GM19467 (cell line): ENCODE measurements around the gene RASGRP4.
"Not testable (repeated sequence)": the region's sequence is repeated elsewhere in the genome, so short reads cannot be mapped to it uniquely, and the experiment has no call there.

Experiments used
- ATAC-seq: cut with Tn5 transposase; IDR thresholded peaks from one replicate; pipeline ENCODE4 v1.9.1; 2021; ENCODE audit warnings: mild to moderate bottlenecking, moderate library complexity; ENCODE audit not compliant: unreplicated experiment

The RASGRP4 gene

DNA sequence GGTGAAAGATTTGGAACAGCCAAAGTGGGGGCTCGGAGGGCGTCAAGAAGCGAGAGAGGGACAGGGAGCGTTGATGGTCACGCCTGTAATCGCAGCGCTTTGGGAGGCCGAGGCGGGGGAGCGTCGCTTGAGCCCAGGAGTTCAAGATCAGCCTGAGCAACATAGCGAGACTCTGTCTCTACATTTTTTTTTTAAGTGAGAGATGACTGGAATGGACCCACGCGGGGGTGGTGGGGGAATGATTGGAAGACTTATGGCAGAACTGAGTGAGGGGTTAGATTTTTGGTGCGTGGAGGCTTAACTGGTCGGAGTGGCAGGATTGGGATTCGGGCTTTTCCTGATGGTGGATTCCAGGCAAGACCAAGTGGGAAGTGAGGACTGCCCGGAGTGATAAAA, 50.9 kb downstream of the RASGRP4 start:
- ATAC-seq = no peak

- peak; percentile 91 for ATAC-seq
These were observed 51.5 kb downstream of the RASGRP4 start, which contains the start of gene PSMD8 for GRCh38 chr19:38374332-38375097. Gene PSMD8, plus strand, starts transcription at chr19:38374571. Its CDS starts 31 bp downstream, at chr19:38374602.

GRCh38 chr19:38373907-38374331, 52.1 kb downstream of the RASGRP4 start:
- ATAC-seq = no peak

DNA sequence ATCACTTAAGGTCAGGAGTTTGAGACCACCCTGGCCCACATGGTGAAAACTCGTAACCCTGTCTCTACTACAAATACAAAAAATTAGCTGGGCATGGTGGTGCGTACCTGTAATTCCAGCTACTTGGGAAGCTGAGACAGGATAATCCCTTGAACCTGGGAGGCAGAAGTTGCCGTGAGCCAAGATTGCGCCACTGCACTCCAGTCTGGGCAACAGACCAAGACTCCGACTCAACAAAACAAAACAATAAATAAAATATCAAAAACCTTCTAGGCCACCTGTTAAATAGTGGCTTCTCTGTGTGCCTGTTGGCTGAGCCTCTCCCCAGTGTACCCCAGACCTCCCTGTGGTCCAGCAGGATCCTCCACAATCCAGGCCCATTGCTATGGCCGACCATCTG, 54.9 kb downstream of the RASGRP4 start:
- ATAC-seq = no peak

DNA sequence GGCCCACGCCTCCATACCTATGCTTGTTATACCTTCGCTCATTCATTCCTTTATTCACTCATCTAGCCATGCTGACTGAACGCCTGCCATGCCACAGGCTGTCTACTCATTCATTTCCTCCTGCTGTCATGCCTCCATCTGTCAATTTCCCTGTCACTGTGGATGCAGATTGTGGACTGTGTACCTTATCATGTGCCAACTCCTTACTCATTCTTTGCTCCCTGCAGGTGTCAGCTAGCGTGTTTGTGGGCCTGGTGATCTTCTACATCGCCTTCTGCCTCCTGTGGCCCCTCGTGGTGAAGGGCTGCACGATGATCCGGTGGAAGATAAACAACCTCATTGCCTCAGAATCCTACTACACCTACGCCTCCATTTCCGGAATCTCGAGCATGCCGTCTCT, 55.7 kb downstream of the RASGRP4 start:
- no peak for ATAC-seq

- ATAC-seq = no peak
These were observed 56.4 kb downstream of the RASGRP4 start for GRCh38 chr19:38369584-38369983.

DNA sequence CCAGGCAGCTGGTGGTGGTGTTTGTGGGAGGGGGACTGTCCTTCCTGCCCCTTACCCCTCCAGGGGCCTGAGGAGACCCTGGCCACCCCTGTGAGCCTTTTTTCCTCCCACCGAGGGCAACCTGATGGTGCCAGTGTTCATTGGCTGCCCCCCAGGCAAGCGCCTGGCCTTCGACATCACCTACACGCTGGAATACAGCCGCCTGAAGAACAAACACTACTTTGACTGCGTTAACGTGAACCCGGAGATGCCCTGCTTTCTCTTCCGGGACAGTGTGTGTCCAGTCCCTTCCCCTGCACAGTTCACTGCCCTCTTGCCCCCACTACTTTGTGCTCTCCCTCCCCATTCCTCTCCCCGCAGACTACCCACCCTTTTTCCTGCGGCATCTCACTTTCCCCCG, 59.0 kb downstream of the RASGRP4 start:
- no peak for ATAC-seq

DNA sequence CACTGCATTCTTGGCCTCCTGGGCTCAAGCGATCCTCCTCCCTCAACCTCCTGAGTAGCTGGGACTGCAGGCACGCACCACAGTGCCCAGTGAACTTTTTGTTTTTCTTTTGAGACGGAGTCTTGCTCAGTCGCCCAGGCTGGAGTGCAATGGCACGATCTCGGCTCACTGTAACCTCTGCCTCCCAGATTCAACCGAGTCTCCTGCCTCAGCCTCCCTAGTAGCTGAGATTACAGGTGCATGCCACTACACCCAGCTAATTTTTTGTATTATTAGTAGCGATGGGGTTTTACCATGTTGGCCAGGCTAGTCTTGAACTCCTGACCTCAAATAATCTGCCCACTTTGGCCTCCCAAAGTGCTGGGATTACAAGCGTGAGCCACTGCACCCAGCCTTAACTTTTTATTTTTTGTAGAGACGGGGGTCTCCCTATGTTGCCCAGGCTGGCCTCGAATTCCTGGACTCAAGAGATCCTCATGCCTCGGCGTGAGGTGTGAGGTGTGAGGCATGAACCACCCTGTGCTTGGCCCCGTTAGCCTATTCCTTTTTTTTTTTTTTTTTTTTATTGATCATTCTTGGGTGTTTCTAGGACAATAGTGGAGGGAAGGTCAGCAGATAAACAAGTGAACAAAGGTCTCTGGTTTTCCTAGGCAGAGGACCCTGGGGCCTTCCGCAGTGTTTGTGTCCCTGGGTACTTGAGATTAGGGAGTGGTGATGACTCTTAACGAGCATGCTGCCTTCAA, 62.9 kb downstream of the RASGRP4 start:
- not testable (repeated sequence) for ATAC-seq

DNA sequence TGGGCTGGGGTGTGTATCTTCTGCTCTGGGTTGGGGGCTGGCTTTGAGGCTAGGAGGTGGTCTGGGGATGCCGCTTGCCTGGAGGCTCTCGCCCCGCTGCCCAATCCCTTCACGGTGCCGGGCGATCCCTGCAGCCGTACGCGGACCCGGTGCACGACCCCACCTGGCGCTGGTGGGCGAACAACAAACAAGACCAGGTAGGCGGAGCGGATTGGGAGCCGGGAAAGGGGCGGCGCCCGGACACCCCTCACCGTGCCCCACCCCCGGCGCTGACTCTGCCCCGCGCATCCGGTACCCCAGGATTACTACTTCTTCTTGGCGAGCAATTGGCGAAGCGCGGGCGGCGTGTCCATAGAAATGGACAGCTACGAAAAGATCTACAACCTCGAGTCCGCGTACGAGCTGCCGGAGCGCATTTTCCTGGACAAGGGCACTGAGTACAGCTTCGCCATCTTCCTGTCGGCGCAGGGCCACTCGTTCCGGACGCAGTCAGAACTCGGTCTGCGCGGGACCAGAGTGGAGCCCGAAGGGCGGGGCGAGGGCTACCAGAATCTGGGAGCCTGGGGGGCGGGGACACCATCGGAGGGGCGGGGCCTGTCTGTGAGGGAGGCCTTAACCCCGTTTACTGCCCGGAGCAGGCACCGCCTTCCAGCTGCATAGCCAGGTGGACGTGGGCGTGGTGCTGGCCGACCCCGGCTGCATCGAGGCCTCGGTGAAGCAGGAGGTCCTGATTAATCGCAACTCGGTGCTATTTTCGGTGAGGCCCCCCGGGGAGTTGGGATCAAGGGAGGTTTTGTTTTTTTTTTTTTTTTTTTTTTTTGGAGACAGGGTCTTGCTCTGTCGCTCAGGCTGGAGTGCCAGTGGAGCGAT, 63.7 kb downstream of the RASGRP4 start:
- no peak for ATAC-seq

GRCh38 chr19:38361633-38362075, 64.4 kb downstream of the RASGRP4 start:
- no peak for ATAC-seq

GRCh38 chr19:38360839-38361631, 65.0 kb downstream of the RASGRP4 start:
- no peak for ATAC-seq

- no peak for ATAC-seq
These were observed 65.7 kb downstream of the RASGRP4 start for GRCh38 chr19:38360351-38360750.

- ATAC-seq = no peak
These were observed 66.6 kb downstream of the RASGRP4 start for GRCh38 chr19:38359242-38360021.
